ENCODE results near the gene HOXB2.

DNA sequence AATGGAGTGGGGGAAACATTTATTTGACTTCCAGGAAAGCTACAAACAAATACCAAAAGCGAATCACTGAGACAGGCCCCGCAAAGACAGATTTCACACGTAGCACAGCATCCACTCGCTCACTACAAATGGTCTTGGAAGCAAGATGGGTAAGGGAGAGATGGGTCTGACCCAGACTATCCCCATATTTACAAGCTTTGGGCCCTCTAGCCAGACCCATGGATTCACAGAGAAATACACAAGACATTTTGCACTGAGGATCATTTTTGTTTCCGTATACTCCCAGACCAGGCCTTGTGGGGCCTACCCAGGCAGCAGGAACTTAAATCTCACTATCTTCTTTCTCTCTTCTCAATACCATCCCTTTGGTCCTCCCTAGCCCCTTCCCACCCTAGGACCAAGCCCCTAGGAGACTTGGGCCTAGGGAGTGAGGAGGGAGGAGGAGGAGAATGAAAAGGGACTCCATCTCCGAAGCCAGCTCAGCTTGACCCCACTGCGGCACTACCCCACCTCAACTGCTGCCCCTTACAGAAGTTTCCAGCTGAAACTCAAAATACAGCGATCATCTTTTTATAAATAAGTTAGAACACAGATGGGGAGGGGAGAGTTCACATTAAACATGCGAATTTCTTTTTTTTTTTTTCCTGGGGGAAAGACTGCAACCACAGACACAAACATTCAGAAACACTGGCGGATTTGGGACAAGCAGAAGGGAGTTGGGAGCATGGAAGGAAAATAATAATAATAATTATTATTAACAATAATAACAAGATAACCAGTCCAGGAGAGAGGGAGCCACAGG lies 46.5 kb upstream of the HOXB2 start:
- TF ChIP-seq EZH2 (IDR thresholded peaks at IDR 0.05), result no peak
- no peak for TF ChIP-seq POLR2AphosphoS5 (IDR thresholded peaks at IDR 0.05; ENCODE audit: borderline replicate concordance, low read depth, low read length)
- no peak for TF ChIP-seq FOXP2 (optimal IDR thresholded peaks at IDR 0.05; ENCODE audit: control extremely low read depth, extremely low read length, insufficient read depth)
